PC-9 (cell line): ENCODE results near the gene SDK1.

Experiments used
- CTCF ChIP-seq: fragments of 200-600 bp; sonication (generic); conservative IDR thresholded peaks from 2 replicates; pipeline ENCODE4 v1.6.1; 2017; ENCODE audit warnings: mixed run types, antibody characterized with exemption, mild to moderate bottlenecking, moderate library complexity
- EZH2 ChIP-seq: fragments of 200-600 bp; sonication (generic); IDR thresholded peaks from 2 replicates; pipeline ENCODE4 v1.8.0; 2017; ENCODE audit warnings: antibody characterized with exemption, low read depth

- TF ChIP-seq CTCF (no peak), EZH2 (no peak)
These were observed 902.8 kb downstream of the SDK1 start for GRCh38 chr7:4203626-4204512.
